ENCODE data around the gene PARP12. TPM values are rescaled to one million over a fixed set of nuclear protein-coding genes. Genes with fewer than 3 reads are reported as not detected.

Gene PARP12
- total RNA-seq, 1 donor from 2014 or later = 14.1 TPM

DNA sequence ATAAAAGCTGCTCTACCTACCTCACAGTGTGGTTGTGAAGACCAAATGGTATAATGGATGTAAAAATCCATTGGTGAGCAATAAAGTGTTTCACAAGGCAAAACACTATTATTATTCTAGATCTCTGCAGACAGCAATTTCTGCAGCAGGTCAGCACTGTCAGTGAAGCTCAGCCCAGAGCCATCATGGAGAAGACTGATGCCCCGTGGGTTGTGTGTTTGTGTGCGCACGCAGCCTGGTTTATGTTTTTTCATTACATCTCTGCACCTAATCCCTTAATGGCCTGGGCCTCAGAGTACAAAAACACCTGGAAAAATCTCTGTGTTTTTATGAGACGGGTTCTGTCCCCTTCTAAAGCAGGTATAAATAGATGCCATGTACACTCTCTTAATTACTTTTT, 64.2 kb downstream of the PARP12 start:
- Histone ChIP-seq H3K9ac (ENCODE audit: low read depth in 1 of 3, low read length in 3 of 3) (no peak overlapping the region), H3K27me3 (ENCODE audit: control insufficient read depth in 3 of 3, insufficient read depth in 3 of 3, low read length in 3 of 3) (no peaks in the 10 kb centered on the region), H3K4me3 (ENCODE audit: low read length in 3 of 3) (no peak overlapping the region), H3K27ac (ENCODE audit: low read depth, low read length) (no peak overlapping the region), H3K4me1 (ENCODE audit: control insufficient read depth in 3 of 3, insufficient read depth in 3 of 3, low read length in 3 of 3) (peaks cover 0 to 2% (median 0%) of the 10 kb centered on the region in 3 donors), H3K9me3 (ENCODE audit: control insufficient read depth in 3 of 3, low read length in 3 of 3) (no peaks in the 10 kb centered on the region), H3K36me3 (ENCODE audit: control insufficient read depth in 3 of 3, insufficient read depth in 3 of 3, low read length in 3 of 3) (no peaks in the 10 kb centered on the region)

DNA sequence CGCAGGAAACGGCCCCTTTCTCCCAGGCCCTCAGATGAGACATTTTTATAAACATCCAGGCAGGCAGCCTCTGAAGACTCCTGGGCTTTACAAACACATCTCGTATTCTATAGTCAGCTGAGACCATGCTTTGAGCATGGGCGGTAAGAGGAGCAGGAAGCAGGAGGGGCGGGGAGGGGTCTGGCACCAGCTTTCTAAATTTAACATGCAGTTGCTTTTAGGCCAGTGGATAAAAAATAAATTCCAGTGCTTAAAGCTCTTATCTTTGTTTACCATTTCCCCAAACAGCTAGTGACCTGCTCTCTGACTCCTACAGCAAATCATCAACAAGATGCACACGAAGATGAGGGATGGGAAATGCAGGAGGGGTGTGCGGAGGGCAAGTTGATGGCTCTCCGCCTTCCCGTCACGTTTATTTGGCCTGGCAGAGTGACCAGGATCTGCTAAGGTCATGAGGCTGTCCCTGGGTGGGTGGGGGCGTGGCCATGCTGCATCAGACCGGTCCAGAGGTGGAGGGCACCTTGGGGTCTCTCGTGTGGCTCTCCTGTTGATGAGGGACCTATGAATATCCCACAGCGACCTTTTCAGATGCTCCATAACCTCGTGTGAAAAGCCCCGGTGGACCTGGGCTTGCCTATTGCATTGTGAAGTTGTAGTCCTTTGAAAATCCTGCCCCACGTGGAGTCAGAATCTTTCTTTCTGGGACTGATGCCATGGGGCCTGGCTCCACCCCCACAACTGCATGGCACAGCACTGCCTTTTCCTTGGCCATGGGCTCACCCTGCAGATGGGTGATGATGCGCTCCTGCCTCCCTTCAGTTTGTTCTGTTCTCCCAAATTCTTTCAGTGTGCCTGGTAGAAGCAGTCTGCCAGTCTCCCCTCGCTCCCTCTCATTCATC, 67.5 kb downstream of the PARP12 start:
- Histone ChIP-seq H3K27ac (ENCODE audit: low read depth, low read length) (no peak overlapping the region), H3K36me3 (ENCODE audit: control insufficient read depth in 3 of 3, insufficient read depth in 3 of 3, low read length in 3 of 3) (no peaks in the 10 kb centered on the region), H3K27me3 (ENCODE audit: control insufficient read depth in 3 of 3, insufficient read depth in 3 of 3, low read length in 3 of 3) (no peaks in the 10 kb centered on the region), H3K4me1 (ENCODE audit: control insufficient read depth in 3 of 3, insufficient read depth in 3 of 3, low read length in 3 of 3) (peaks cover 0 to 2% (median 0%) of the 10 kb centered on the region in 3 donors), H3K9me3 (ENCODE audit: control insufficient read depth in 3 of 3, low read length in 3 of 3) (no peaks in the 10 kb centered on the region), H3K4me3 (ENCODE audit: low read length in 3 of 3) (no peak overlapping the region), H3K9ac (ENCODE audit: low read depth in 1 of 3, low read length in 3 of 3) (no peak overlapping the region)

DNA sequence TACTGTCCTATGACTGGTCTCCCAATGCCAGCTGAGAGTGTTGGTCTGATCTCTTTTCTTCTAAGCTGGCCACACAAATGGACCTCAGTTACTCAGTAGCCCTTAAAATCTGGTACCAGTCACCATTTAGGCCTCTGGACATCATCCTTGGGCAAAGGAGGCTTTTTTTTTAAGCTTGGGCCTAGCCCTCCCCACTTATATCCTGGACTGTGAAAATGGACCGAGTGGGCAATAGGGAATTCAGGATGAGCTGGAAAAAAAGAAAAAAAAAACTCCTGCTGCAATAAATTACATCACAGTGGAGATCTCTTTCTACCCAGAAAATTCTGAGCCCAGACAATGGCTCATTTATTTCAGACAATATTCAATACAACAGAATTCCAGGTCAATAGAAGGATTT, 68.4 kb downstream of the PARP12 start:
- no peak overlapping the region for H3K27ac ChIP-seq (ENCODE audit: low read depth, low read length)
- no peaks in the 10 kb centered on the region for H3K9me3 ChIP-seq (ENCODE audit: control insufficient read depth in 3 of 3, low read length in 3 of 3)
- peaks cover 0 to 2% (median 0%) of the 10 kb centered on the region in 3 donors for H3K4me1 ChIP-seq (ENCODE audit: control insufficient read depth in 3 of 3, insufficient read depth in 3 of 3, low read length in 3 of 3)
- H3K9ac ChIP-seq (ENCODE audit: low read depth in 1 of 3, low read length in 3 of 3) = no peak overlapping the region
- H3K27me3 ChIP-seq (ENCODE audit: control insufficient read depth in 3 of 3, insufficient read depth in 3 of 3, low read length in 3 of 3) = peaks cover 0 to 3% (median 0%) of the 10 kb centered on the region in 3 donors
- no peak overlapping the region for H3K4me3 ChIP-seq (ENCODE audit: low read length in 3 of 3)
- H3K36me3 ChIP-seq (ENCODE audit: control insufficient read depth in 3 of 3, insufficient read depth in 3 of 3, low read length in 3 of 3) = no peaks in the 10 kb centered on the region

DNA sequence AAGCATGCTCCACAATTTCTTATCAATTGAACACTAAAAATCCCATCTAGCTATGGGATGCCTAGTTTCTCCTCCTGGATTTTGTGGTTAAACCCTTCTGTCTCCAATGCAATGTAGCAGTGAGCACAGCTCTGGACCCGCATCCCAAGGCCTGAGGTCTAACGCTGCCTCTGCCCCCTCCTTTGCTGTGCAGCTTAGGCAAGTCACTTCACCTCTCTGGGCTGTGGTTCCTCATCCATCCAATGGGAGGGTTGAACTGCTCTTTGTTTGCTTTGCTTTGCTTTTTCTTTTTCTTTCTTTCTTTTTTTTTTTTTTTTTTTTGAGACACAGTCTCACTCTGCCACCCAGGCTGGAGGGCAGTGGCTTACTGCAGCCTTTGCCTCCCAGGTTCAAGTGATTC, 69.2 kb downstream of the PARP12 start:
- H3K4me1 ChIP-seq (ENCODE audit: control insufficient read depth in 3 of 3, insufficient read depth in 3 of 3, low read length in 3 of 3) = peaks cover 0 to 2% (median 0%) of the 10 kb centered on the region in 3 donors
- no peaks in the 10 kb centered on the region for H3K36me3 ChIP-seq (ENCODE audit: control insufficient read depth in 3 of 3, insufficient read depth in 3 of 3, low read length in 3 of 3)
- H3K4me3 ChIP-seq (ENCODE audit: low read length in 3 of 3) = no peak overlapping the region
- H3K9ac ChIP-seq (ENCODE audit: low read depth in 1 of 3, low read length in 3 of 3) = no peak overlapping the region
- no peaks in the 10 kb centered on the region for H3K9me3 ChIP-seq (ENCODE audit: control insufficient read depth in 3 of 3, low read length in 3 of 3)
- no peak overlapping the region for H3K27ac ChIP-seq (ENCODE audit: low read depth, low read length)
- H3K27me3 ChIP-seq (ENCODE audit: control insufficient read depth in 3 of 3, insufficient read depth in 3 of 3, low read length in 3 of 3) = peaks cover 0 to 6% (median 3%) of the 10 kb centered on the region in 3 donors

DNA sequence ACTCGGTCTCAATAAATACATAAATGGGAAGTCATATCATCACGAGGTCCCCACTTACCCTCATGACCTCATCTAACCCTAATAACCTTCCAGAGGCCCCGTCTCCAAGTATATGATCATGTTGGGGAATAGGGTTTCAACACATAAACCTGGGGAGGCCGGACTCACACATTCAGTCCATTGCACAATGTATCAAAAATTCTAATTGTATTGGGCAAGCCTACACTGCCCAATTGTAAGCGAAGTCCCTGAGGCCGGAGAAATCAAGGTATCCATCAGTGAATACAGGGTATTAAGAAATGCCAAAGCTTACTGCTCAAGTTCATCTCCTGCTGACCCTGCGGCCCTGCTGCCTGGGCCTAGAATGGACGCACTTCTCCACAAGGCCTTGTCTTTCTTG, 69.6 kb downstream of the PARP12 start:
- Histone ChIP-seq H3K27ac (ENCODE audit: low read depth, low read length) (no peak overlapping the region), H3K4me3 (ENCODE audit: low read length in 3 of 3) (no peak overlapping the region), H3K27me3 (ENCODE audit: control insufficient read depth in 3 of 3, insufficient read depth in 3 of 3, low read length in 3 of 3) (peaks cover 0 to 6% (median 3%) of the 10 kb centered on the region in 3 donors), H3K9ac (ENCODE audit: low read depth in 1 of 3, low read length in 3 of 3) (no peak overlapping the region), H3K36me3 (ENCODE audit: control insufficient read depth in 3 of 3, insufficient read depth in 3 of 3, low read length in 3 of 3) (no peaks in the 10 kb centered on the region), H3K9me3 (ENCODE audit: control insufficient read depth in 3 of 3, low read length in 3 of 3) (no peaks in the 10 kb centered on the region), H3K4me1 (ENCODE audit: control insufficient read depth in 3 of 3, insufficient read depth in 3 of 3, low read length in 3 of 3) (peaks cover 0 to 2% (median 0%) of the 10 kb centered on the region in 3 donors)

DNA sequence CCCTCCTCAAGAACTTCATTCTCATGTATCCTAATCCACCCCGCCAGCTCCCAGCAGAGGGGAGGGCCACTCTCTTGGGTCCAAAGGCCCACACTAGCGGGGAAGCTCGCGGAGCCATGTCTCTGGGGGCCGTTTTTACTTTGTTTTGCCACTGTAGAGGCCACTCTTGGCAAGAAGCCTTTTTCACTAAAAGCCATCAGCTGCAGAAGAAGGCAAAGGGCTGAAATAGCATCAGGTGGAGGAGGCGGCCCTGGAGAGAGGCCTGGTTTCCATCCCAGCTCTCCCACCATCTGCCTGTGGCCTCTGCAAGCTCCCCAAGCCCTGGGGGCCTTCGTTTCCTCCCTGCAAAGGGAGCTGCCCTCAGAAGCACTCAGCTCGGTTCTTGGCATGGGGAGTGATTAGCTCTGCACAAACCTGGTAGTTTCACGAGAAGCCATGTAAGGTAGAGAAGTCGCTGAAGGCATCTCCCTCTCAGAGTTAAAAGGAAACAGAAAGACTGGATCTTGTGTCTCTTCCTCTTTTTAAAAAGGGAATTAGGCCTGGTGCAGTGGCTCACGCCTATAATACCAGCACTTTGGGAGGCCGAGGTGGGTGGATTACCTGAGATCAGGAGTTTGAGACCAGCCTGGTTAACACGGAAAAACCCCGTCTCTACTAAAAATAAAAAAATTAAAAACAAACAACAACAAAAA, 70.3 kb downstream of the PARP12 start:
- H3K9me3 ChIP-seq (ENCODE audit: control insufficient read depth in 3 of 3, low read length in 3 of 3) = no peaks in the 10 kb centered on the region
- H3K4me3 ChIP-seq (ENCODE audit: low read length in 3 of 3) = no peak overlapping the region
- no peak overlapping the region for H3K27ac ChIP-seq (ENCODE audit: low read depth, low read length)
- H3K36me3 ChIP-seq (ENCODE audit: control insufficient read depth in 3 of 3, insufficient read depth in 3 of 3, low read length in 3 of 3) = no peaks in the 10 kb centered on the region
- peaks cover 0 to 6% (median 3%) of the 10 kb centered on the region in 3 donors for H3K27me3 ChIP-seq (ENCODE audit: control insufficient read depth in 3 of 3, insufficient read depth in 3 of 3, low read length in 3 of 3)
- H3K9ac ChIP-seq (ENCODE audit: low read depth in 1 of 3, low read length in 3 of 3) = no peak overlapping the region
- H3K4me1 ChIP-seq (ENCODE audit: control insufficient read depth in 3 of 3, insufficient read depth in 3 of 3, low read length in 3 of 3) = peaks cover 0 to 2% (median 0%) of the 10 kb centered on the region in 3 donors

DNA sequence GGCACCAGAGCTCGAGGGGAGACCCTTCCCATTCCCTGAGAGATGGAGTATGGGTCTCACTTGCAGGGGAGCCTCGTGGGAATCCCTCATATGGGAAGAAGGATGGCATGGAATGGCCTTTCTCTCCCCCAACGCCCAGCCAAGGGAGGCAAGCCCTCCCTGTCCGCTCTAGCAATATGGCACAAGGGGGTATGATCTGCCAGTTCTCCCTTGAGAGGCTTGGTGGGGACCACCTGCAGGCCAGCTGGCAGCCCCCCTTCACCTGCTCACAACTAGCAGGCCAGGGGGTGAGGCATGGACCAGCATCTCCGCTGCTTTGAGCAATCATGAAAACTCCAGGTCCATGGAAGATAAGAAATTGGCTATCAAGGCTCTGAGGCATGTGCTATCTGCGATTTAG, 70.8 kb downstream of the PARP12 start:
- H3K9ac ChIP-seq (ENCODE audit: low read depth in 1 of 3, low read length in 3 of 3) = no peak overlapping the region
- H3K27me3 ChIP-seq (ENCODE audit: control insufficient read depth in 3 of 3, insufficient read depth in 3 of 3, low read length in 3 of 3) = peaks cover 0 to 9% (median 8%) of the 10 kb centered on the region in 3 donors
- no peak overlapping the region for H3K4me3 ChIP-seq (ENCODE audit: low read length in 3 of 3)

DNA sequence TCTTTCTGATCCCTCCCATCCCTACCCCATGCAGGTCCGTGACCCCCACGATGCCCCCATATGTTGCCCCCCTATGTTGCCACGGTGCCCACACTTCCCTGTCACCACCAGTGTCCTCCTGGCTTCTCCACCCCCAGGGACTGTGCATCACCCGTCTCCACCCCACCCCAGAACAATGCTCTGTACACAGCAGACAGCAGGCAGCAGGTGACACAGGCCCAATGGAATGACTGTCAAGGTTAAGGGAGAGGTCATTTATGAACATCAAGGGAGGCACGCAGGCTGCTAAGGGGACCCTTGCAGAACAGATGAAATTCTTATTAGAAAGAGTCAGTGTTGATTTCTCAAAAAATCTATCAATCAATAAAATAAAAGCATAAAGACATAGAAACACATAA, 71.5 kb downstream of the PARP12 start:
- H3K36me3 ChIP-seq (ENCODE audit: control insufficient read depth in 3 of 3, insufficient read depth in 3 of 3, low read length in 3 of 3) = no peaks in the 10 kb centered on the region
- peaks cover 0 to 9% (median 8%) of the 10 kb centered on the region in 3 donors for H3K27me3 ChIP-seq (ENCODE audit: control insufficient read depth in 3 of 3, insufficient read depth in 3 of 3, low read length in 3 of 3)
- H3K4me3 ChIP-seq (ENCODE audit: low read length in 3 of 3) = no peak overlapping the region
- no peaks in the 10 kb centered on the region for H3K9me3 ChIP-seq (ENCODE audit: control insufficient read depth in 3 of 3, low read length in 3 of 3)
- no peak overlapping the region for H3K9ac ChIP-seq (ENCODE audit: low read depth in 1 of 3, low read length in 3 of 3)
- peaks cover 0 to 2% (median 0%) of the 10 kb centered on the region in 3 donors for H3K4me1 ChIP-seq (ENCODE audit: control insufficient read depth in 3 of 3, insufficient read depth in 3 of 3, low read length in 3 of 3)
- H3K27ac ChIP-seq (ENCODE audit: low read depth, low read length) = no peak overlapping the region

More for the DNA sequence above, 70.8 kb downstream of the PARP12 start:
- Histone ChIP-seq H3K36me3 (ENCODE audit: control insufficient read depth in 3 of 3, insufficient read depth in 3 of 3, low read length in 3 of 3) (no peaks in the 10 kb centered on the region), H3K4me1 (ENCODE audit: control insufficient read depth in 3 of 3, insufficient read depth in 3 of 3, low read length in 3 of 3) (peaks cover 0 to 2% (median 0%) of the 10 kb centered on the region in 3 donors), H3K9me3 (ENCODE audit: control insufficient read depth in 3 of 3, low read length in 3 of 3) (no peaks in the 10 kb centered on the region), H3K27ac (ENCODE audit: low read depth, low read length) (no peak overlapping the region)

DNA sequence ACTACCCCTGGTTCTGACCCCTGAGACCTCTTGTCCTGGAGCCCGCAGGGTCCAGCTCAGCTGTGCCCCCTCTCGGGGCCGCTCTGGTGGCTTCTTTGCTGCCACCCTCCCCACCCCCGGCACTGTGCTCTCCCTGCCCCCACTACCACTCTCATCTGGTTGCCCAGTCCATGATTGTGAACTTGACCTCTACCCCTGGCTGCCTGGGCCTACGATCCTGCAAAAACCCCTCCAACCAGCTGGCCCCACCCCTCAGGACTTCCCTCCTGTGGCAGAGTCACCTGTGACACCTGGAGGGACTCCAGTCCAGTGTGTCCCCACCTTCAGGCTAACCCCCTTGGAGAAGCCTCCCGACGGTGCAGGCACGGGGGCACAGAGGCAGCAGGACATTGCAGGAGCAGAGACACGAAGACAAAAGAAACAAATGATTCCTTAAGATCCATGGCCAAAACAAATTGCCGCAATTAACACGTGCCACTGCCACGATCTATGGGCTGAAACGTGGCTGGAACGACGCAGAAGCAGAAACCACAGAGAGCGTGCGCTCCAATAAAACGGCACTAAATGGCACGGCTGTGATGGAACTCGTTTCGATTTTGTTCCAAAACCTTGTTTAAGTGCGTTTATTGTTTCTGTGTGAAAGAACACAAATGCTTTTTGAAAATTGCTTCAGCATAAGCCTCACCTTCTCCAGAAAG, 72.0 kb downstream of the PARP12 start:
- Histone ChIP-seq H3K27ac (ENCODE audit: low read depth, low read length) (no peak overlapping the region), H3K4me1 (ENCODE audit: control insufficient read depth in 3 of 3, insufficient read depth in 3 of 3, low read length in 3 of 3) (peaks cover 0 to 2% (median 0%) of the 10 kb centered on the region in 3 donors), H3K36me3 (ENCODE audit: control insufficient read depth in 3 of 3, insufficient read depth in 3 of 3, low read length in 3 of 3) (no peaks in the 10 kb centered on the region), H3K27me3 (ENCODE audit: control insufficient read depth in 3 of 3, insufficient read depth in 3 of 3, low read length in 3 of 3) (peaks cover 0 to 9% (median 8%) of the 10 kb centered on the region in 3 donors), H3K9ac (ENCODE audit: low read depth in 1 of 3, low read length in 3 of 3) (no peak overlapping the region), H3K9me3 (ENCODE audit: control insufficient read depth in 3 of 3, low read length in 3 of 3) (no peaks in the 10 kb centered on the region), H3K4me3 (ENCODE audit: low read length in 3 of 3) (no peak overlapping the region)
